ENCODE measurements around the gene PTMS.

The PTMS gene

DNA sequence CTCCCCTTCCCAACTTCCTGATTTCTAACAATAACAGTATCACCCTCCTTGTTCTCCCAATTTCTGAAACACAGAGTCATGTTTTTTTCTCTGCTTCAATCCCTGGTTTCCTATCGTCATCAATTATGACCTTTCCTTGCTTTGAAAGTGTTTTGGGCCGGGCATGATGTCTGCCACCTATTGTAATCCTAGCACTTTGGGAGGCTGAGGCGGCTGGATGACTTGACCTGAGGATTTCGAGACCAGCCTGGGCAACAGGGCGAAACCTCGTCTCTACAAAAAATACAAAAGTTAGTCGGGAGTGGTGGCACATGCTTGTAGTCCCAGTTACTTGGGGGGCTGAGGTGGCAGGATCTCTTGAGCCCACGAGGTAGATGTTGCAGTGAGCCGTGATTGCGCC, 42.9 kb downstream of the PTMS start:
- Mint-ChIP-seq H3K36me3 (no peaks in the 10 kb centered on the region), H3K4me3 (no peak overlapping the region), H3K4me1 (peaks cover 13% of the 10 kb centered on the region), H3K27ac (no peak overlapping the region), H3K9me3 (no peaks in the 10 kb centered on the region), H3K27me3 (no peaks in the 10 kb centered on the region)
- DNase-seq (ENCODE audit: low spot score in 2 of 2) (no peak), ATAC-seq (ENCODE audit: low read depth) (no peak)

DNA sequence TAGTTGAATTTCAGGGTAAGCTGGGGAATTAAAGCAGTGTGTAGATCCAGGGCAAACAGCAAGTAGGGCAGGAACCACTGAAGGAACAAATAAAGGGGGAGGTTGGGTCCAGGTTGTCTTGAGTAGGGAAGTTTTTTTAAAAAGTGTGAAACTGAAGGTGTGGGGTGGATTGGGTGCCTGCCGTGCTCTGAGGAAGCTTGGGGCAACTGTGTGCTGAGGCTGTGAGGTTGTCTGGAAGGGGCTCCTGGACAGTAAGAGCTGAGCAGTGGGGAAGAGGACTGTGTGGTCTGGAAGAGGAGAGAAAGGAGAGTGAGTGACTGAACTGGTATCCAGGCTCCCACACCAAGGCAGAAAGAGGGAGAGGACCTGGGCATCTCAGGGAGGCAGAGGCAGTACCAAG, 44.6 kb downstream of the PTMS start:
- Mint-ChIP-seq H3K27me3 (peaks cover 1% of the 10 kb centered on the region), H3K36me3 (no peaks in the 10 kb centered on the region)
- ATAC-seq (ENCODE audit: low read depth), result no peak

GRCh38 chr12:6813363-6813762, 47.2 kb downstream of the PTMS start:
- Mint-ChIP-seq H3K36me3 (no peaks in the 10 kb centered on the region), H3K4me3 (no peak overlapping the region), H3K27me3 (peaks cover 6% of the 10 kb centered on the region), H3K9me3 (no peaks in the 10 kb centered on the region), H3K4me1 (peaks cover 17% of the 10 kb centered on the region), H3K27ac (no peak overlapping the region)
- no peak for DNase-seq (ENCODE audit: low spot score in 2 of 2)
- ATAC-seq (ENCODE audit: low read depth), result no peak

More for the DNA sequence above, 44.6 kb downstream of the PTMS start:
- no peak overlapping the region for H3K4me3 Mint-ChIP-seq
- no peak for DNase-seq (ENCODE audit: low spot score in 2 of 2)
- no peaks in the 10 kb centered on the region for H3K9me3 Mint-ChIP-seq
- no peak overlapping the region for H3K27ac Mint-ChIP-seq
- H3K4me1 Mint-ChIP-seq, result peaks cover 13% of the 10 kb centered on the region

- no peak for DNase-seq (ENCODE audit: low spot score in 2 of 2)
- Mint-ChIP-seq H3K4me1 (peaks cover 16% of the 10 kb centered on the region), H3K9me3 (no peaks in the 10 kb centered on the region), H3K36me3 (no peaks in the 10 kb centered on the region), H3K27ac (no peak overlapping the region), H3K4me3 (no peak overlapping the region), H3K27me3 (peaks cover 11% of the 10 kb centered on the region)
- ATAC-seq (ENCODE audit: low read depth), result no peak
Observed at GRCh38 chr12:6816598-6816997, 50.4 kb downstream of the PTMS start.

DNA sequence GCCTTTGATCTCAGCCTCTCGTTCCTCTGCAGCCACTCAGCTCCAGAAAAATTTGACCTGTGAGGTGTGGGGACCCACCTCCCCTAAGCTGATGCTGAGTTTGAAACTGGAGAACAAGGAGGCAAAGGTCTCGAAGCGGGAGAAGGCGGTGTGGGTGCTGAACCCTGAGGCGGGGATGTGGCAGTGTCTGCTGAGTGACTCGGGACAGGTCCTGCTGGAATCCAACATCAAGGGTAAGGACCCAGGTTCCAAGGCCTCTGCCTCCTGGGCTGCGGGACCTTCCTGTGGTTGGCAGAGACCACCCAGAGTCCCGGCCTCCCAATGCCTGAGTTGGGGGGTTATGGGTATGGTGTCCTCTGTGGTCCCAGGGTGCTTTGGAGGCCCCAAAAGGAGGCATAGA, 50.9 kb downstream of the PTMS start:
- H3K36me3 Mint-ChIP-seq, result no peaks in the 10 kb centered on the region
- H3K27me3 Mint-ChIP-seq, result peaks cover 14% of the 10 kb centered on the region
- H3K9me3 Mint-ChIP-seq, result no peaks in the 10 kb centered on the region
- H3K4me3 Mint-ChIP-seq, result no peak overlapping the region
- H3K4me1 Mint-ChIP-seq, result peaks cover 18% of the 10 kb centered on the region
- DNase-seq (ENCODE audit: low spot score in 2 of 2) (no peak), ATAC-seq (ENCODE audit: low read depth) (no peak)
- no peak overlapping the region for H3K27ac Mint-ChIP-seq

GRCh38 chr12:6817662-6818157, 51.5 kb downstream of the PTMS start:
- peaks cover 19% of the 10 kb centered on the region for H3K27me3 Mint-ChIP-seq
- H3K9me3 Mint-ChIP-seq, result no peaks in the 10 kb centered on the region
- H3K4me3 Mint-ChIP-seq, result no peak overlapping the region
- ATAC-seq (ENCODE audit: low read depth) (no peak), DNase-seq (ENCODE audit: low spot score in 2 of 2) (no peak)
- H3K36me3 Mint-ChIP-seq, result no peaks in the 10 kb centered on the region
- H3K4me1 Mint-ChIP-seq, result peaks cover 13% of the 10 kb centered on the region
- H3K27ac Mint-ChIP-seq, result no peak overlapping the region

DNA sequence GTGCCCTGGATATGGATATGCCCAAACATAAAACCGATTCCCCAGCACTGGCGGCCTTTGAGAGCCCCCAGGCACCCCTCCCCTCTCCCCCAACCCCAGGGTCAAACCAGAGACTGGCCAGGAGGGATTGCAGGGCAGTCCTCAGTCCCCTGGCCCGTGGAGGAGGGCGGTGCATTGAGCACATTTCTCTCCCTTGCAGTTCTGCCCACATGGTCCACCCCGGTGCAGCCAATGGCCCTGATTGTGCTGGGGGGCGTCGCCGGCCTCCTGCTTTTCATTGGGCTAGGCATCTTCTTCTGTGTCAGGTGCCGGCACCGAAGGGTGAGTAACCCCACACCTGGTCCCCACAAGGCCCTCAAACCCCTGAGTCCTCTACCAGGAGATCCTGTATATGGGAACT, 52.1 kb downstream of the PTMS start:
- H3K36me3 Mint-ChIP-seq, result no peaks in the 10 kb centered on the region

GRCh38 chr12:6818645-6819044, 52.5 kb downstream of the PTMS start:
- Mint-ChIP-seq H3K27ac (no peak overlapping the region), H3K4me3 (no peak overlapping the region), H3K4me1 (peaks cover 13% of the 10 kb centered on the region), H3K36me3 (no peaks in the 10 kb centered on the region), H3K27me3 (peaks cover 23% of the 10 kb centered on the region), H3K9me3 (no peaks in the 10 kb centered on the region)
- ATAC-seq (ENCODE audit: low read depth) (no peak), DNase-seq (ENCODE audit: low spot score in 2 of 2) (no peak)

More for the DNA sequence above, 52.1 kb downstream of the PTMS start:
- Mint-ChIP-seq H3K27ac (no peak overlapping the region), H3K4me1 (peaks cover 13% of the 10 kb centered on the region), H3K9me3 (no peaks in the 10 kb centered on the region), H3K4me3 (no peak overlapping the region), H3K27me3 (peaks cover 23% of the 10 kb centered on the region)
- ATAC-seq (ENCODE audit: low read depth), result no peak
- no peak for DNase-seq (ENCODE audit: low spot score in 2 of 2)

GRCh38 chr12:6819106-6820030, 53.2 kb downstream of the PTMS start:
- Mint-ChIP-seq H3K27me3 (peaks cover 28% of the 10 kb centered on the region), H3K4me1 (peaks cover 13% of the 10 kb centered on the region), H3K36me3 (no peaks in the 10 kb centered on the region), H3K4me3 (no peak overlapping the region), H3K9me3 (no peaks in the 10 kb centered on the region), H3K27ac (no peak overlapping the region)
- no peak for ATAC-seq (ENCODE audit: low read depth)
- DNase-seq (ENCODE audit: low spot score in 2 of 2), result no peak

GRCh38 chr12:6820166-6820565, 54.0 kb downstream of the PTMS start:
- H3K9me3 Mint-ChIP-seq, result no peaks in the 10 kb centered on the region
- DNase-seq (ENCODE audit: low spot score in 2 of 2) (no peak), ATAC-seq (ENCODE audit: low read depth) (no peak)
- H3K27ac Mint-ChIP-seq, result no peak overlapping the region
- peaks cover 33% of the 10 kb centered on the region for H3K27me3 Mint-ChIP-seq
- no peaks in the 10 kb centered on the region for H3K36me3 Mint-ChIP-seq
- H3K4me3 Mint-ChIP-seq, result no peak overlapping the region
- peaks cover 19% of the 10 kb centered on the region for H3K4me1 Mint-ChIP-seq

Data from memory B cell (primary cell).